NOMO-1 treated with DMSO at 0.1 percent for 48 hours (cell line): ENCODE measurements around the gene HOPX.
"Not testable (repeated sequence)": the region's sequence is repeated elsewhere in the genome, so short reads cannot be mapped to it uniquely, and the experiment has no call there.

Source experiments
- DNase-seq: peaks from one replicate; lab custom pipeline; 2025; ENCODE audit not compliant: unreplicated experiment; lab: John Stamatoyannopoulos, UW

Gene HOPX

DNA sequence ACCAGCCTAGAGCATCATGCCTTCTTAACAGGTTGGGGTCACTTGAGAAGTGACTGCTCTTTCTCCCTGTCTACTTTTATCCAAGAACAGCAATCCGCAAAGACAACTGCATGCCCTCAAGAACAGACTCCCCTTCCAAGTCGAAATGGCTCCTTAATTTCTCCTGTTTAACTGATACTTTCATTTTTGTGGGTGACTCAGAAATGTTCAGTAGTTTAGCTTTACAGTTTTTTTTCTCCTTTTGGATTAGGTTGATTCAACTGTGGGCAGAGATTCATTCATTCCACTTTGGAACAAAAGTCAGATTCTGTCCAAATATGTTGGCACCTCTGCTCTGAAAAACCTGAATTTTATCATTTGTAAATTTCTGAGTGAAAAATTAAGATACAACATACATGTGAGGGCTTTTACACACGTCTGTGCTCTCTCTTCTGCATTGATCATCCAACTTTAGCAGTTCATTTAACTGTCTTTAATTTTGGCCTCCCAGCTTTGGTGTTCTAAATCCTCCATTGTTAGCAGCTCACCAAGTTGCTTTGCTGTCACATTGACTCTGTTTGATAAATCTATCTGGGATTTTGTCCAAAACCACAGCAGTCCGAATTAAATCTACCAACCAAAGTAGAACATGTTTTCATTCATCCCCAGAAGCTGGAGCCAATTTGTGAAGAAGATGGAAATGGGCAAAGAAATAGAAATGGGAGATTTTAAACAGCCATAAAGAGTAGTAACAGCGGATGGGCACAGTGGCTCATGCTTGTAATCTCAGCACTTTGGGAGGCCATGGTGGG is 50.0 kb downstream of the HOPX start:
- no peak for DNase-seq

- DNase-seq = no peak
These were observed 52.5 kb downstream of the HOPX start for GRCh38 chr4:56628592-56628991.

GRCh38 chr4:56627985-56628384 is 53.1 kb downstream of the HOPX start:
- no peak for DNase-seq

GRCh38 chr4:56627375-56627774 is 53.7 kb downstream of the HOPX start:
- DNase-seq = no peak

GRCh38 chr4:56626963-56627362 is 54.1 kb downstream of the HOPX start:
- no peak for DNase-seq

DNA sequence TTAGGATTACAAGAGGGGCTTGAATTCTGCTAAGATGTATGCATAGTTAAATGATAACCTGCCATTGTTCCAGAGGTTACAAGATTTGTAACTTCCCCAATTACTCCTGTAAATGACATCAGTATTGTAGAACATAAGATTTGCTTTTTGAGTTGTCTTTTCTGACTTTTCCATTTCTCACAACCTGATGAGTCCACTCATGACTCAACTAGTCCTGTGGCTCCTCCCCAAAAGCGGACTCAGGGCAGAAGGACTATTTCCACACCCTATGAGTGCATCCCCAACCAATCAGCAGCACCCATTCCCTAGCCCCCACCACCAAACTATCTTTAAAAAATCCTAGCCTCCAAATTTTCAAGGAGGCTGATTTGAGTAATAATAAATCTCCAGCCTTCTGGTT is 54.7 kb downstream of the HOPX start:
- DNase-seq = no peak

GRCh38 chr4:56622176-56622575 is 58.9 kb downstream of the HOPX start:
- no peak for DNase-seq

DNA sequence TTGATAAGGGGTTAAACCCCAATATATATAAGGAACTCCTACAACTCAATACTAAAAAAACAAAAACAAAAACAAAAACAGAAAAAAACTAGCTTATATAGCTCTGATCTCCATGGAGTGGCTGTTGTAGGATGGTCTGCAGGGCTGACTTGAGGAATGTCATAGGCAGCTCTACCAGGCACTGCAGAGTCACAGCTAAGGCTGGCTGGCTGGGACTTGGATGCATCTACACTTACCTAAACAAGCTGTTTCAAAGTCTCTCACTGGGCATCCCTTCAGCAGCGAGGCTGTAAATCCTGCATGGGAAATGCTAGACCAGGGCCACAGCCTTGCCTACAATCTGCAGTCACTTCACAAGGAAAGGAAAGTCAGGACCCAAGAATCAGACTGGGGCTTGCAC is 61.3 kb downstream of the HOPX start:
- no peak for DNase-seq

- DNase-seq = no peak
These were observed 61.9 kb downstream of the HOPX start for GRCh38 chr4:56619160-56619559.

DNA sequence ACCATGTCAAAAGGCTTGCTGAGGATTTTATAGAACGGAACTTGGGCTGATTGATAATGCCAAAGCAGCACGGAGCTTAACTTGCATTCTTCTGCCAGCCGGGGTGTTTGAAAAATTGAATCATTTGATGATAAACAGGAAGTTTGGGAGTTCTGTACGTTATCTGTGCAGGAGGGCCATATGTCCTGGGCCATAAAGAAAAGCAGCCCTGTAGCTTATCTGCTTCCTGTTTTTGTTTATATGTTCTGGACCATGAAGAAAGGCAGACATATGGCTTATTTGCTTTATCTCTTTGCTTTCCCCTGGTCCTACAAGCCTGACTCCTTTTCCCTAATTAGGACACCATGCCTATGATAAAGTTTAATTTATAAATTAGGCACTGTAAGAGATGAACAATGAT is 62.4 kb downstream of the HOPX start:
- DNase-seq = no peak

DNA sequence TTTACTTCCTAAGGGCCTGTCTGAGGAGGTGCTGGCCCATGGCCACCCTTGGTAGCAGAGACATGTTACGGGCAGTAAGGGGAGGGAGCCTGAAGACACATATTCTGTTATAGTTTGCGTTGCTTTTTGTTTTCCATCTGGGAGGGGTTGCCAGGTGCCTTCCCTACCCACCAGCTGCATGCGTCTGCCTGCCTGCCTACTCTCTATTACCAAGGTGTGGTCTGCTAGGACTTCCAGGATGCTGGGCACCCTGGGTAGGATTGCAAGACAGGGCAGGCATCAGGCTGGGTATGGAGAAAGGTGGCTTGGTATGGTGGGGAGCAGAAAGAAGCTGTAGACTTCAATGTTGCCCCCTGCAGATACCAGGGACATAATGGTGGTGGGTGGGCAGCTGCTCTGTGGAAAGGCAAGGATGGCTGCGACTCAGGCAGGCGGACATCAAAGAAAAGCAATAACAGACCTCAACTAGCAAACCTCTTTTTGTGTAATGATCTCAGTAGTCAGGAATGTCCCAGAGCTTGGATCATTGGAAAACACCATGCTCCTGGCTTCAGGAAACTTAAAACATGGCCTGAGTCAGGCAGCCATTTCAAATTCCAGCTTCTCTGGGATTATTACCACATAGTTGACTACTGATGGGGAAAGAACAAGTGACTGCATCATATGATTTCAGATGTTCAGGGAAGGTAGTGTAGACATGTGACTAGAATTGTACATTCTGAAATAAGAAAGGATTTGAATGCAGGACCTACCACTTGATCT is 67.8 kb downstream of the HOPX start:
- no peak for DNase-seq

GRCh38 chr4:56612282-56612681 is 68.8 kb downstream of the HOPX start:
- no peak for DNase-seq

DNA sequence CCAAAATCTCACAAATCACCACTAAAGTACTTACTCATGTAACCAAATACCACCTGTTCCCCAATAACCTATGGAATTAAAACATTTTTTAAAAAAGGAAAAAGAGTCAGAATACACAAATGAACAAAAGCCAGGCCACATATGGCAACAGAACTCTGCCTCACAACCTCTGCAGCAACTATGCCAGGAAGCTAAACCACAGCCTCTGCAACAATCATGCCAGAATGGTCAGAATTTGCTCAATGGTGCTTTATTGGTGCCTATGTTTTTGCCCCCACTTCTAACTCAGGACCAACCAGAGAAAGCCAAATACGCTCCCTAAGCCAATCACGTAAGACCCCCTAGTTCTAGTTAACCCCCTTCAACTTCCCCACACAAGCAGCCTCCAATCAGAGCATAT is 69.6 kb downstream of the HOPX start:
- no peak for DNase-seq

DNA sequence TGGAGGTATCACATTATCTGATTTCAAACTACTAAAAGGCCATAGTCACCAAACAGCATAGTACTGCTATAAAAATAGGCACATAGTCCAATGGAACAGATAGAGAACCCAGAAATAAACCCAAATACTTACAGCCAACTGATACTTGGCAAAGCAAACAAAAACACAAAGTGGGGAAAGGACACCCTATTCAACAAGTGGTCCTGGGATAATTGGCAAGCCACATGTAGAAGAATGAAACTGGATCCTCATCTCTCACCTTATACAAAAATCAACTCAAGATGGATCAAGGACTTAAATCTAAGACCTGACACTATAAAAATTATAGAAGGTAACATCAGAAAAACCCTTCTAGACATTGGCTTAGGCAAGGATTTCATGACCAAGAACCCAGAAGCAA is 70.9 kb downstream of the HOPX start:
- not testable (repeated sequence) for DNase-seq

- peak; percentile 49 for DNase-seq
These were observed 73.2 kb downstream of the HOPX start for GRCh38 chr4:56607926-56608325.

- DNase-seq = no peak
These were observed 74.7 kb downstream of the HOPX start for GRCh38 chr4:56606385-56606784.

DNA sequence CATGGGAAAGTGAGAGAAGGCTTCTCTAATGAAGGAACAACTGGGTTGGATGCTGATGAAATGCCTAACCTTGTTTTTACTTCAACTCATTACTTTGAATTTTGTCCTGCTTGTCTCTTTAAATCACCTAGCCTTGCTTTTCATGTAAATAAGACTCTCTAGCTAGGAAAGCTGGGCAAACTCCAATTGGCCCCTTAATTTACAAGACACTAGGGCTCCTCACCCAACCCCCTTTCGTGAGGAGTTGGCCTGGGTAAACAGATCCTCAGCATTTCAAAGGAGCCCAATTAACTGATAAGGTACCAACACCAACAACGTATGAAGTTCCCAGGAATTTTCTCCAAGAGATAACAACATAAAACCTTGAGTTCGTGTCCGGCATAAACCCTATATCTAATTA is 75.6 kb downstream of the HOPX start:
- DNase-seq = not testable (repeated sequence)

GRCh38 chr4:56603297-56603696 is 77.8 kb downstream of the HOPX start:
- no peak for DNase-seq
